ENCODE results near the gene GMNN. TPM values are rescaled to one million over a fixed set of nuclear protein-coding genes. Genes with fewer than 3 reads are reported as not detected.

The GMNN gene
- total and polyA plus RNA-seq, 7 experiments from 2014 or later: 4.2 to 54.6 (median 5.8) TPM

GRCh38 chr6:24818346-24818745, 43.6 kb downstream of the GMNN start:
- H3K27ac ChIP-seq (ENCODE audit: low read depth, low read length): peak overlapping the region; percentile 37
- H3K27me3 ChIP-seq (ENCODE audit: control insufficient read depth in 2 of 2, insufficient read depth in 2 of 2, low read length in 2 of 2): no peaks in the 10 kb centered on the region
- H3K27me3 Mint-ChIP-seq: no peaks in the 10 kb centered on the region
- no peaks in the 10 kb centered on the region for H3K9me3 ChIP-seq (ENCODE audit: control insufficient read depth in 2 of 3, low read length in 3 of 3)
- DNase-seq (no peak), ATAC-seq (no peak)
- peaks cover 0 to 4% (median 0%) of the 10 kb centered on the region in 11 donors for H3K9me3 Mint-ChIP-seq
- H3K36me3 ChIP-seq (ENCODE audit: control insufficient read depth in 2 of 3, insufficient read depth in 3 of 3, low read length in 3 of 3): peaks cover 31 to 50% (median 34%) of the 10 kb centered on the region in 3 experiments
- no peak overlapping the region for H3K4me3 Mint-ChIP-seq
- H3K4me3 ChIP-seq (ENCODE audit: low read length): no peak overlapping the region
- no peaks in the 10 kb centered on the region for H3K4me1 ChIP-seq (ENCODE audit: control insufficient read depth in 2 of 2, insufficient read depth in 2 of 2, low read length in 2 of 2)
- ChIA-PET CTCF (interaction anchor here (0.6 kb wide), 1 partner anchor 207 kb away, joined by 3 read pairs; no protein-coding TSS in a partner anchor), POLR2A (interaction anchor here (0.6 kb wide), 1 partner anchor 18 kb away, joined by 3 read pairs; no protein-coding TSS in a partner anchor)
- H3K27ac Mint-ChIP-seq: peak overlapping the region in 6 of 9 donors; percentile 46 to 81 (median 60)
- H3K36me3 Mint-ChIP-seq: peaks cover 8 to 31% (median 26%) of the 10 kb centered on the region in 5 donors
- intact Hi-C loops (cut with micrococcal nuclease): no loop called here
- H3K4me1 Mint-ChIP-seq: peaks cover 0 to 16% (median 9%) of the 10 kb centered on the region in 7 donors

GRCh38 chr6:24821860-24822444, 47.2 kb downstream of the GMNN start:
- ATAC-seq (no peak), DNase-seq (no peak)
- Mint-ChIP-seq H3K36me3 (peaks cover 16 to 52% (median 46%) of the 10 kb centered on the region in 5 donors), H3K4me1 (peaks cover 4 to 33% (median 19%) of the 10 kb centered on the region in 7 donors), H3K9me3 (peaks cover 0 to 8% (median 0%) of the 10 kb centered on the region in 11 donors), H3K4me3 (no peak overlapping the region), H3K27me3 (no peaks in the 10 kb centered on the region), H3K27ac (peak overlapping the region; percentile 27 to 83 (median 76))
- Histone ChIP-seq H3K9me3 (ENCODE audit: control insufficient read depth in 2 of 3, low read length in 3 of 3) (no peaks in the 10 kb centered on the region), H3K4me1 (ENCODE audit: control insufficient read depth in 2 of 2, insufficient read depth in 2 of 2, low read length in 2 of 2) (no peaks in the 10 kb centered on the region), H3K36me3 (ENCODE audit: control insufficient read depth in 2 of 3, insufficient read depth in 3 of 3, low read length in 3 of 3) (peaks cover 45 to 87% (median 65%) of the 10 kb centered on the region in 3 experiments), H3K27ac (ENCODE audit: low read depth, low read length) (peak overlapping the region; percentile 10), H3K27me3 (ENCODE audit: control insufficient read depth in 2 of 2, insufficient read depth in 2 of 2, low read length in 2 of 2) (no peaks in the 10 kb centered on the region), H3K4me3 (ENCODE audit: low read length) (no peak overlapping the region)
- CTCF ChIA-PET: no interaction called here
- intact Hi-C loops (cut with micrococcal nuclease): no loop called here
- POLR2A ChIA-PET: interaction anchor here (1.1 to 1.9 kb wide), 5 partner anchors 8 to 196 kb away, joined by 3 to 5 read pairs (median 3); no protein-coding TSS in a partner anchor

GRCh38 chr6:24822696-24823095, 48.0 kb downstream of the GMNN start:
- ChIA-PET CTCF (no interaction called here), POLR2A (interaction anchor here (1.2 to 1.9 kb wide), 4 partner anchors 10 to 17 kb away, joined by 3 to 5 read pairs (median 4); no protein-coding TSS in a partner anchor)
- H3K9me3 ChIP-seq (ENCODE audit: control insufficient read depth in 2 of 3, low read length in 3 of 3): no peaks in the 10 kb centered on the region
- peaks cover 0 to 10% (median 0%) of the 10 kb centered on the region in 11 donors for H3K9me3 Mint-ChIP-seq
- H3K4me1 ChIP-seq (ENCODE audit: control insufficient read depth in 2 of 2, insufficient read depth in 2 of 2, low read length in 2 of 2): no peaks in the 10 kb centered on the region
- H3K4me3 ChIP-seq (ENCODE audit: low read length): no peak overlapping the region
- H3K27me3 Mint-ChIP-seq: no peaks in the 10 kb centered on the region
- peaks cover 2 to 41% (median 26%) of the 10 kb centered on the region in 7 donors for H3K4me1 Mint-ChIP-seq
- H3K27me3 ChIP-seq (ENCODE audit: control insufficient read depth in 2 of 2, insufficient read depth in 2 of 2, low read length in 2 of 2): no peaks in the 10 kb centered on the region
- intact Hi-C loops (cut with micrococcal nuclease): no loop called here
- ATAC-seq: no peak
- peaks cover 16 to 59% (median 53%) of the 10 kb centered on the region in 5 donors for H3K36me3 Mint-ChIP-seq
- no peak overlapping the region for H3K27ac ChIP-seq (ENCODE audit: low read depth, low read length)
- no peak overlapping the region for H3K4me3 Mint-ChIP-seq
- no peak for DNase-seq
- peak overlapping the region in 3 of 9 donors; percentile 5 to 72 (median 56) for H3K27ac Mint-ChIP-seq
- H3K36me3 ChIP-seq (ENCODE audit: control insufficient read depth in 2 of 3, insufficient read depth in 3 of 3, low read length in 3 of 3): peaks cover 52 to 91% (median 71%) of the 10 kb centered on the region in 3 experiments

GRCh38 chr6:24823185-24823584, 48.4 kb downstream of the GMNN start:
- Histone ChIP-seq H3K9me3 (ENCODE audit: control insufficient read depth in 2 of 3, low read length in 3 of 3) (no peaks in the 10 kb centered on the region), H3K36me3 (ENCODE audit: control insufficient read depth in 2 of 3, insufficient read depth in 3 of 3, low read length in 3 of 3) (peaks cover 53 to 91% (median 70%) of the 10 kb centered on the region in 3 experiments), H3K4me3 (ENCODE audit: low read length) (no peak overlapping the region), H3K27me3 (ENCODE audit: control insufficient read depth in 2 of 2, insufficient read depth in 2 of 2, low read length in 2 of 2) (no peaks in the 10 kb centered on the region), H3K4me1 (ENCODE audit: control insufficient read depth in 2 of 2, insufficient read depth in 2 of 2, low read length in 2 of 2) (no peaks in the 10 kb centered on the region), H3K27ac (ENCODE audit: low read depth, low read length) (no peak overlapping the region)
- H3K27me3 Mint-ChIP-seq: no peaks in the 10 kb centered on the region
- no peak overlapping the region for H3K4me3 Mint-ChIP-seq
- peaks cover 0 to 7% (median 0%) of the 10 kb centered on the region in 11 donors for H3K9me3 Mint-ChIP-seq
- peak overlapping the region in 5 of 9 donors; percentile 26 to 74 (median 69) for H3K27ac Mint-ChIP-seq
- CTCF ChIA-PET: no interaction called here
- intact Hi-C loops (cut with micrococcal nuclease): no loop called here
- no peak for DNase-seq
- ATAC-seq: no peak
- POLR2A ChIA-PET: interaction anchor here (1.2 to 1.6 kb wide), 3 partner anchors 10 to 209 kb away, joined by 3 to 4 read pairs (median 4); no protein-coding TSS in a partner anchor
- peaks cover 16 to 61% (median 55%) of the 10 kb centered on the region in 5 donors for H3K36me3 Mint-ChIP-seq
- H3K4me1 Mint-ChIP-seq: peaks cover 2 to 45% (median 31%) of the 10 kb centered on the region in 7 donors

- H3K27ac ChIP-seq (ENCODE audit: low read depth, low read length): peak overlapping the region; percentile 24
- Mint-ChIP-seq H3K9me3 (peaks cover 0 to 8% (median 0%) of the 10 kb centered on the region in 11 donors), H3K27me3 (no peaks in the 10 kb centered on the region), H3K4me1 (peaks cover 2 to 45% (median 32%) of the 10 kb centered on the region in 7 donors), H3K27ac (peak overlapping the region in 8 of 9 donors; percentile 19 to 83 (median 67)), H3K4me3 (peak overlapping the region in 1 of 10 donors; percentile 6), H3K36me3 (peaks cover 16 to 53% (median 50%) of the 10 kb centered on the region in 5 donors)
- H3K9me3 ChIP-seq (ENCODE audit: control insufficient read depth in 2 of 3, low read length in 3 of 3): no peaks in the 10 kb centered on the region
- POLR2A ChIA-PET: interaction anchor here (0.7 to 1.6 kb wide), 4 partner anchors 9 to 208 kb away, joined by 3 to 4 read pairs (median 4); no protein-coding TSS in a partner anchor
- H3K4me1 ChIP-seq (ENCODE audit: control insufficient read depth in 2 of 2, insufficient read depth in 2 of 2, low read length in 2 of 2): no peaks in the 10 kb centered on the region
- intact Hi-C loops (cut with micrococcal nuclease): no loop called here
- CTCF ChIA-PET: interaction anchor here (0.6 to 0.9 kb wide), 3 partner anchors 28 to 196 kb away, joined by 3 to 4 read pairs (median 3); no protein-coding TSS in a partner anchor
- H3K27me3 ChIP-seq (ENCODE audit: control insufficient read depth in 2 of 2, insufficient read depth in 2 of 2, low read length in 2 of 2): no peaks in the 10 kb centered on the region
- ATAC-seq: no peak
- H3K4me3 ChIP-seq (ENCODE audit: low read length): no peak overlapping the region
- H3K36me3 ChIP-seq (ENCODE audit: control insufficient read depth in 2 of 3, insufficient read depth in 3 of 3, low read length in 3 of 3): peaks cover 49 to 91% (median 63%) of the 10 kb centered on the region in 3 experiments
- DNase-seq: no peak
Measured at GRCh38 chr6:24824142-24824938, 49.6 kb downstream of the GMNN start.

GRCh38 chr6:24825130-24825630, 50.4 kb downstream of the GMNN start:
- Mint-ChIP-seq H3K27ac (peak overlapping the region in 7 of 9 donors; percentile 20 to 83 (median 76)), H3K4me1 (peaks cover 2 to 50% (median 32%) of the 10 kb centered on the region in 7 donors), H3K4me3 (peak overlapping the region in 1 of 10 donors; percentile 14), H3K9me3 (peaks cover 0 to 8% (median 0%) of the 10 kb centered on the region in 11 donors), H3K27me3 (no peaks in the 10 kb centered on the region), H3K36me3 (peaks cover 16 to 59% (median 54%) of the 10 kb centered on the region in 5 donors)
- peaks cover 54 to 95% (median 62%) of the 10 kb centered on the region in 3 experiments for H3K36me3 ChIP-seq (ENCODE audit: control insufficient read depth in 2 of 3, insufficient read depth in 3 of 3, low read length in 3 of 3)
- ATAC-seq (no peak), DNase-seq (no peak)
- peak overlapping the region; percentile 34 for H3K27ac ChIP-seq (ENCODE audit: low read depth, low read length)
- no peaks in the 10 kb centered on the region for H3K9me3 ChIP-seq (ENCODE audit: control insufficient read depth in 2 of 3, low read length in 3 of 3)
- no peak overlapping the region for H3K4me3 ChIP-seq (ENCODE audit: low read length)
- ChIA-PET CTCF (no interaction called here), POLR2A (interaction anchor here (0.6 kb wide), 2 partner anchors 17 to 25 kb away, joined by 3 read pairs; no protein-coding TSS in a partner anchor)
- no peaks in the 10 kb centered on the region for H3K4me1 ChIP-seq (ENCODE audit: control insufficient read depth in 2 of 2, insufficient read depth in 2 of 2, low read length in 2 of 2)
- H3K27me3 ChIP-seq (ENCODE audit: control insufficient read depth in 2 of 2, insufficient read depth in 2 of 2, low read length in 2 of 2): no peaks in the 10 kb centered on the region
- intact Hi-C loops (cut with micrococcal nuclease): no loop called here

Data from naive thymus-derived CD4-positive, alpha-beta T cell (primary cell).